ENCODE data around the gene BACH2.
"Not testable (repeated sequence)": the region's sequence is repeated elsewhere in the genome, so short reads cannot be mapped to it uniquely, and the experiment has no call there.

Gene BACH2

DNA sequence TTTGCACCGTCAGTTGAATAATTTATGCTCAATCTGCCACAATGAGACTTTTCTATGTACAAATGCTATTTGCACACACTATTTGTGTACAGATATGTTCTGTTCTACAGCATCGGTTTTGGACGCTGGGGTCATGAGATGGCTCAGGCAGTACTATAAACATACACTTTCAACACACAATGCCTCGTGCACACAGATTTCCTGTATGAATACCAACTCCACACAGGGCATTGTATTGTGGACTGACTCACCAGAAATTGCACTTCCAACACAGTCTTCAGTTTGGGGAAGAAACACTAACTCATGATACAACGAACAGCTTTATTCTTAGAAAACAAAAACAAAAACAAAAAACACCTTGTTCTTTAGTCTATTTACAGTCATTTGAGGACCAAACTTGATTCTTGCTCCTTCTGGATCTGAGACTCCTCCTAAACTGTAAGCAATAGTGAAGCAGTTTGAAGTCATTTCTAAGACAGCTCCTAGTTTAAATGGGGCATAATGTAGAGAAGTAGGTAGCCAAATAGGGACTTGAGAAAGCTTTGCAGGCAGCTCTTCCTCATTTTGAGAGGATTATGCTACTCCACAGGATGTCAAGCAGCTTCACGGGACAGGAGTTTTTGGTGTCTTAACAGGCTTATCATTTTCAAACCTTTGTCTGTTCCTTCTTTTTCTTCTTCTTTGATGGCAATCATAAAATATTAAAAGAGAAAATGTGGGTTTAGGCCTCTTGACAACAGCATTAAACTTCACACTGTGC lies 368.7 kb downstream of the BACH2 start:
- no peak for DNase-seq

GRCh38 chr6:89927264-89927663 lies 369.4 kb downstream of the BACH2 start:
- DNase-seq = no peak

GRCh38 chr6:89925826-89926225 lies 370.8 kb downstream of the BACH2 start:
- no peak for DNase-seq

DNA sequence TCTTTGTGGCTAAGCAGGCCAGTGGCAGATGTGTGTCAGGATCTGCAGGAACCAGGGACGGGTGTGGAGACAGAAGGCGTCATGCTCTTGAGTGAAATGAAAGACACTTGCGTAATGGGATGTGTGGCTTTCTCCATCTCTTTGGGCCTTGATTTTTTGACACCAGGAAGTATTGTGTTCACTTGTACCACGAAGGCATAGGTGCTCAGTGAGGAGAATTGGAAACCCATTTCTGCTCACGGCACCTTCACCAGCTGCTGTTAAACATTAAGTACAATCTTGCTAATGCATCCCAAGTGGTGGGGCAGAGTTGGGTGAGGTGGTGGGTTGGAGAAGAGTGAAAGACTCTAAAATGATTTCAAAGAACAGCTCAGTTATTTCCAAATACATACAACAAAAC lies 372.4 kb downstream of the BACH2 start:
- no peak for DNase-seq

- no peak for DNase-seq
Measured at GRCh38 chr6:89921691-89922090, 375.0 kb downstream of the BACH2 start.

GRCh38 chr6:89921197-89921596 lies 375.4 kb downstream of the BACH2 start:
- DNase-seq = no peak

- no peak for DNase-seq
Measured at GRCh38 chr6:89917801-89918366, 378.8 kb downstream of the BACH2 start.

- DNase-seq = no peak
Measured at GRCh38 chr6:89917216-89917615, 379.4 kb downstream of the BACH2 start.

DNA sequence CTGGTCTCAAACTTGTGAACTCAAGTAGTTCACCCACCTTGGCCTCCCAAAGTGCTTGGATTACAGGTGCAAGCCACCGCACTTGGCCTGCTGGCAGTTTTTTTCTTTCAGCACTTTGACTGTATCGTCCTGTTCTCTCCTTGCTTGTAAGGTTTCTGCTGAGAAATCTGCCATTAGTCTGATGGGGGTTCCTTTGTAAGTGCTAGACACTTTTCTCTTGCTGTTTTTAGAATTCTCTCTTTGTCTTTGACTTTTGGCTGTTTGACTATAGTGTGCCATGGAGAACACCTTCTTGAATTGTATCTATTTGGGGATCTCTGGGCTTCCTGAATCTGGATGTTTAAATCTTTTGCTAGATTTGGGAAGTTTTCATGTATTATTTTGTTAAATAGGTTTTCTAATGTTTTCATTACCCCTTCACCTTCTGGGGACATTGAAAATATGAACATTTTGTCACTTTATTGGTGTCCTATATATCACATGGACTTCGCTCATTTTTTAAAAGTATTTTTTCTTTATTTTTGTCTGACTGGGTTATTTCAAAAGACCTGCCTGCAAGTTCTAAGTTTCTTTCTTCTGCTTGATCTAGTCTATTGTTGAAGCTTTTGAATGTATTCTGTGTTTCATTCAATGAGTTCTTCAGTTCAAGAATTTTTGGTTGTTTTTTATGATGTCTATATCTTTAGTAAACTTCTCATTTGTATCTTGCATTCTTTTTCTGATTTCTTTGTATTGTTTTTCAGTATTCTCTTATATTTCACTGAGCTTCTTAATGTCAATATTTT lies 380.3 kb downstream of the BACH2 start:
- no peak for DNase-seq

DNA sequence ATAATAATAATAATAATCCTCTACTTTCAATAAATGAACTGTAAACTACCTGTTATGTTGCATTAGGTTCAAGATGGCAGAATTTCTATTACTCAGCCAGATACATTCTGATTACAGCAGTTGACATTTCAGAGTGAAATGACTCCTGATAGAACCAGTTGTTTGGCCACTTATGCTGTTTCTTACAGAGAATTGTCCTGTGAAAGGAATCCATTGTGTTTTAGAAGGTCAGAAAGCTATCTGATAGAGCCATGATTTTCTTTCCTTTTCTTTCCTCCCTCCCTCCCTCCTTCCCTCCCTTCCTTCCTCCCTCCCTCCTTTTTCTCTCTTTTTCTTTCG lies 385.8 kb downstream of the BACH2 start:
- DNase-seq = no peak

- not testable (repeated sequence) for DNase-seq
Measured at GRCh38 chr6:89910001-89910901, 386.4 kb downstream of the BACH2 start.

DNA sequence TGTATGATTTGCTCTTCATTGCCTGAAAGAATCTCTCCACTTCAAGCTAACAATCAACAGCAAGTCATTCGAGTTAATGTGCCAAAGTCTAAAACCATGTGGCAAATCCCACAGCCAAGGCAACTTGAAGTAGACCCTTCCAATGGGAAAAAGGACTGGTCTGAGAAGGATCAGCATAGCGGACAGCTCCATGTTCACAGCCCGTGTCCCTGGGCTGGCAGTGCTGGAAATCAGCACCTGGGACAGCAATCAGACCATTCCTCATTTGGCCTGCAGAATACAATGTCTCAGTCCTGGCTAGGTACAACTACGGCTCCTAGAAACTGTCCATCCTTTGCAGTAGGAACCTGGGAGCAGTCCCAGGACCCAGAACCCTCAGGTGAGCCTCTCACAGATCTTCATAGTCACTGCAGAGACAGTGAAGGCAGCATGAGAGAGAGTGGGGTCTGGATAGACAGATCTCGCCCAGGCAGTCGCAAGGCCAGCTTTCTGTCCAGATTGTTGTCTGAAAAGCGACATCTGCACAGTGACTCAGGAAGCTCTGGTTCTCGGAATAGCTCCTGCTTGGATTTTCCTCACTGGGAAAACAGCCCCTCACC lies 401.3 kb downstream of the BACH2 start:
- no peak for DNase-seq

GRCh38 chr6:89894169-89894568 lies 402.5 kb downstream of the BACH2 start, which contains the start of gene GJA10:
Gene GJA10 (plus strand): TSS chr6:89894469. CDS start chr6:89894469, 0 bp downstream.
- DNase-seq = no peak

GRCh38 chr6:89892577-89892976 lies 404.1 kb downstream of the BACH2 start:
- DNase-seq = not testable (repeated sequence)

DNA sequence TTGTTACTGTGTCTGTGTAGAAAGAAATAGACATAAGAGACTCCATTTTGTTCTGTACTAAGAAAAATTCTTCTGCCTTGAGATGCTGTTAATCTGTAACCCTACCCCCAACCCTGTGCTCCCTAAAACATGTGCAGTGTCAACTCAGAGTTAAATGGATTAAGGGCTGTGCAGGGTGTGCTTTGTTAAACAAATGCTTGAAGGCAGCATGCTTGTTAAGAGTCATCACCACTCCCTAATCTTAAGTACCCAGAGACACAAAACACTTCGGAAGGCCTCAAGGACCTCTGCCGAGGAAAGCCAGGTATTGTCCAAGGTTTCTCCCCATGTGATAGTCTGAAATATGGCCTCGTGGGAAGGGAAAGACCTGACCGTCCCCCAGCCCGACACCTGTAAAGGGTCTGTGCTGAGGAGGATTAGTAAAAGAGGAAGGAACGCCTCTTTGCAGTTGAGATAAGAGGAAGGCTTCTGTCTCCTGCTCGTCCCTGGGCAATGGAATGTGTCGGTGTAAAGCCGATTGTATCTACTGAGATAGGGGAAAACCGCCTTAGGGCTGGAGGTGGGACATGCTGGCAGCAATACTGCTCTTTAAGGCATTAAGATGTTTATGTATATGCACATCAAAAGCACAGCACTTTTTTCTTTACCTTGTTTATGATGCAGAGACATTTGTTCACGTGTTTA lies 405.7 kb downstream of the BACH2 start:
- DNase-seq = not testable (repeated sequence)

- DNase-seq = no peak
Measured at GRCh38 chr6:89888871-89889270, 407.8 kb downstream of the BACH2 start.

- no peak for DNase-seq
Measured at GRCh38 chr6:89888138-89888514, 408.5 kb downstream of the BACH2 start.

GRCh38 chr6:89887452-89888137 lies 409.0 kb downstream of the BACH2 start:
- DNase-seq = no peak

- DNase-seq = no peak
Measured at GRCh38 chr6:89886378-89887120, 410.1 kb downstream of the BACH2 start.
